Adrenal gland (tissue), 5 donors: ENCODE data around the gene LRRK2.

ENCODE experiments used
- CTCF ChIP-seq, 6 experiments: fragments of 450-650 bp in 4 of 6; fragments of 200-600 bp in 2 of 6; sonication (generic) in 1 of 6; IDR thresholded peaks; 1 replicate in 5 of 6; 2 replicates in 1 of 6; pipeline versions ENCODE4 v1.5.1 to v1.8.0; 2016 to 2021; ENCODE audit warnings: antibody characterized with exemption in 6 of 6, mild to moderate bottlenecking in 2 of 6, moderate library complexity in 1 of 6
- POLR2A ChIP-seq, 2 donors: fragments of 450-650 bp; IDR thresholded peaks; one replicate each; pipeline ENCODE4 v1.6.1; 2017; ENCODE audit warnings: antibody characterized with exemption in 2 of 2, mild to moderate bottlenecking in 2 of 2, moderate library complexity in 1 of 2
- donor health status: DM: no; HTN: no; CAD: no.

DNA sequence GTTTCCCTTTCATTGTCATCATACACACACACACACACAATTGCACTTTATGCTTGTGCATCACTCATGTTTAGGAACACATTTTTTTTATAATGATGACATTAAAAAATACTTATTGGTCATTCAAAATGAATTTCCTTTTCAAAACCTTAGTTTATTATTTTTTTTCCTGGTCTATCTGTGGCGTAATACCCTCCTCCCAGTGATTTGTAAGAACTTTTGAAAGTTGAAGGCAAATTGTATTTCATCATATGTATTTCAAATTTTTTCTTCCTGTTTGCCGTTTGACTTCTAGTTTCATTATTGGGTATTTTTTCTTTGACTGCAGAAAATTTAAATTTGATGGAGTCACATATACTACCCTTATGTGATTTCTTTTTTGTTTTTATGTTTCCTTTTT is 2.5 kb upstream of the LRRK2 start:
- TF ChIP-seq CTCF (IDR thresholded peaks at IDR 0.05) (no peak), POLR2A (IDR thresholded peaks at IDR 0.05) (no peak)
